ENCODE data around the gene PHIP. TPM values are rescaled to one million over a fixed set of nuclear protein-coding genes. Genes with fewer than 3 reads are reported as not detected.

Gene PHIP
- total RNA-seq, 4 donors from 2014 or later, result 32.2 to 41.0 (median 36.8) TPM

GRCh38 chr6:79071547-79071946 lies 6.5 kb downstream of the PHIP start:
- H3K4me3 ChIP-seq, result no peak overlapping the region
- TF ChIP-seq, protein P1, sequence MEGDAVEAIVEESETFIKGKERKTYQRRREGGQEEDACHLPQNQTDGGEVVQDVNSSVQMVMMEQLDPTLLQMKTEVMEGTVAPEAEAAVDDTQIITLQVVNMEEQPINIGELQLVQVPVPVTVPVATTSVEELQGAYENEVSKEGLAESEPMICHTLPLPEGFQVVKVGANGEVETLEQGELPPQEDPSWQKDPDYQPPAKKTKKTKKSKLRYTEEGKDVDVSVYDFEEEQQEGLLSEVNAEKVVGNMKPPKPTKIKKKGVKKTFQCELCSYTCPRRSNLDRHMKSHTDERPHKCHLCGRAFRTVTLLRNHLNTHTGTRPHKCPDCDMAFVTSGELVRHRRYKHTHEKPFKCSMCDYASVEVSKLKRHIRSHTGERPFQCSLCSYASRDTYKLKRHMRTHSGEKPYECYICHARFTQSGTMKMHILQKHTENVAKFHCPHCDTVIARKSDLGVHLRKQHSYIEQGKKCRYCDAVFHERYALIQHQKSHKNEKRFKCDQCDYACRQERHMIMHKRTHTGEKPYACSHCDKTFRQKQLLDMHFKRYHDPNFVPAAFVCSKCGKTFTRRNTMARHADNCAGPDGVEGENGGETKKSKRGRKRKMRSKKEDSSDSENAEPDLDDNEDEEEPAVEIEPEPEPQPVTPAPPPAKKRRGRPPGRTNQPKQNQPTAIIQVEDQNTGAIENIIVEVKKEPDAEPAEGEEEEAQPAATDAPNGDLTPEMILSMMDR (IDR thresholded peaks at IDR 0.05), result no peak
- no peak for TF ChIP-seq EP300 (IDR thresholded peaks at IDR 0.05)
- no peak for TF ChIP-seq POLR2A (IDR thresholded peaks at IDR 0.05)
- no peaks in the 10 kb centered on the region for H3K36me3 ChIP-seq
- H3K9me3 ChIP-seq, result no peaks in the 10 kb centered on the region
- DNase-seq (ENCODE audit: low spot score in 2 of 2), result no peak
- no peak overlapping the region for H3K27ac ChIP-seq
- no peaks in the 10 kb centered on the region for H3K27me3 ChIP-seq
- peaks cover 0 to 93% (median 16%) of the 10 kb centered on the region in 4 donors for H3K4me1 ChIP-seq

GRCh38 chr6:79070206-79070825 lies 7.7 kb downstream of the PHIP start:
- no peak overlapping the region for H3K4me3 ChIP-seq
- TF ChIP-seq EP300 (IDR thresholded peaks at IDR 0.05) (no peak), POLR2A (IDR thresholded peaks at IDR 0.05) (no peak)
- TF ChIP-seq, protein P1 (IDR thresholded peaks at IDR 0.05), result no peak
- no peaks in the 10 kb centered on the region for H3K9me3 ChIP-seq

DNA sequence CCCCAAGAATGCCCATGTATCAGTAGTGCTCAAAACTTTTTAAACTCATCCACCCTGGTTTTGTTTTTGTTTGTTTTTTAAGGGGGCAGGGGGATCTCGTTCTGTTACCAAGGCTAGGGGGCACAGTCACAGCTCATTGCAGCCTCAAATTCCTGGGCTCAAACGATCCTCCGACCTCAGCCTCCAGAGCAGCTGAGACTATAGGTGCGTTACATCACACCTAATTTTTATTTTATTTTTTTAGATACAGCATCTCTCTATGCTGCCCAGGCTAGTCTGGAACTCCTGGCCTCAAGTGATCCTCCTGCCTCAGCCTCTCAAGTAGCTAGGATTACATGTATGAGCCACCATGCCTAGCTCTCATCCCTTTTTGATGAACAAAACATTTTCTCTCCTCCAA lies 11.2 kb downstream of the PHIP start:
- TF ChIP-seq POLR2A (IDR thresholded peaks at IDR 0.05) (no peak), EP300 (IDR thresholded peaks at IDR 0.05) (no peak)
- TF ChIP-seq, protein P1 (IDR thresholded peaks at IDR 0.05), result no peak
- Histone ChIP-seq H3K27ac (no peak overlapping the region), H3K36me3 (no peaks in the 10 kb centered on the region), H3K9me3 (no peaks in the 10 kb centered on the region), H3K4me1 (peaks cover 0 to 78% (median 9%) of the 10 kb centered on the region in 4 donors), H3K27me3 (no peaks in the 10 kb centered on the region), H3K4me3 (no peak overlapping the region)
- 94% methylated on average over 4 of the region's 4 CpGs for WGBS, 2 donors
- no peak for DNase-seq (ENCODE audit: low spot score in 2 of 2)

More at GRCh38 chr6:79070206-79070825, 7.7 kb downstream of the PHIP start:
- DNase-seq (ENCODE audit: low spot score in 2 of 2), result no peak
- Histone ChIP-seq H3K27ac (no peak overlapping the region), H3K27me3 (no peaks in the 10 kb centered on the region), H3K36me3 (no peaks in the 10 kb centered on the region), H3K4me1 (peaks cover 0 to 91% (median 12%) of the 10 kb centered on the region in 4 donors)
- 72 to 75% methylated on average over 5 of the region's 5 CpGs for WGBS, 2 donors

DNA sequence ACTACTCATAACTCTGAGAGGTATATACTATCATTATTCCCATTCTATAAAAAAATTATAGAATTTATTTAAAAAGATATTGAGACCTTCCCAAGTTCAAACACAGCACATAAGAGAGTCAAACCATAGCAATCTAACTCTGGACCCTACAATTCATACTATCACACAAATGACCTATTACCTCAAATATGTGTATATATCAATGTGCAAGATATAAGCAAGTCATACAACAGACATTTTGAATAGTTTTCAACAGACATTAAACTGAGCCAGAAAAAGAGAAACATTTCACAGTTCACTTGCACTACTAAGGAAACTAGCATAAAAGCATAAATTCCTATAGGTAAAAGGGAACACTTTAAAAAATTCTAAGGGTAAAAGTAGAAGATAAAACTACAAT lies 11.7 kb downstream of the PHIP start:
- Histone ChIP-seq H3K9me3 (no peaks in the 10 kb centered on the region), H3K27me3 (no peaks in the 10 kb centered on the region), H3K36me3 (no peaks in the 10 kb centered on the region), H3K4me1 (peaks cover 0 to 73% (median 7%) of the 10 kb centered on the region in 4 donors), H3K4me3 (no peak overlapping the region), H3K27ac (no peak overlapping the region)
- no peak for DNase-seq (ENCODE audit: low spot score in 2 of 2)
- TF ChIP-seq POLR2A (IDR thresholded peaks at IDR 0.05), result no peak
- TF ChIP-seq, protein P1 (IDR thresholded peaks at IDR 0.05), result no peak
- TF ChIP-seq EP300 (IDR thresholded peaks at IDR 0.05), result no peak

- DNase-seq (ENCODE audit: low spot score in 2 of 2), result no peak
- no peak overlapping the region for H3K27ac ChIP-seq
- H3K4me3 ChIP-seq, result no peak overlapping the region
- WGBS, 2 donors, result 76 to 78% methylated on average over 2 of the region's 2 CpGs
- peaks cover 0 to 63% (median 7%) of the 10 kb centered on the region in 4 donors for H3K4me1 ChIP-seq
- H3K36me3 ChIP-seq, result peaks cover 0 to 4% (median 0%) of the 10 kb centered on the region in 3 donors
- H3K9me3 ChIP-seq, result no peaks in the 10 kb centered on the region
- TF ChIP-seq, protein P1 (IDR thresholded peaks at IDR 0.05), result no peak
- TF ChIP-seq POLR2A (IDR thresholded peaks at IDR 0.05), result no peak
- no peak for TF ChIP-seq EP300 (IDR thresholded peaks at IDR 0.05)
- H3K27me3 ChIP-seq, result no peaks in the 10 kb centered on the region
Observed at GRCh38 chr6:79065232-79065631, 12.8 kb downstream of the PHIP start.
